Fibroblast of skin of left biceps (primary cell): ENCODE data around the gene KDM2B.
"Not testable (repeated sequence)": the region's sequence is repeated elsewhere in the genome, so short reads cannot be mapped to it uniquely, and the experiment has no call there.

ENCODE experiments used
- DNase-seq, 2 experiments: peaks; one replicate each; pipeline ENCODE4 v3.0.0-alpha.2; 2013; ENCODE audit warnings: low read depth in 2 of 2

Gene KDM2B

GRCh38 chr12:121584885-121585284, 4.1 kb upstream of the KDM2B start:
- DNase-seq: not testable (repeated sequence)

GRCh38 chr12:121583334-121583661, 2.5 kb upstream of the KDM2B start:
- DNase-seq: not testable (repeated sequence)

GRCh38 chr12:121582583-121583333, 1.9 kb upstream of the KDM2B start:
- DNase-seq: no peak

GRCh38 chr12:121581686-121582429, 1.0 kb upstream of the KDM2B start:
- no peak for DNase-seq

GRCh38 chr12:121579981-121580868, 598 bp downstream of the KDM2B start:
- no peak for DNase-seq

GRCh38 chr12:121579190-121579791, 1.5 kb downstream of the KDM2B start:
- DNase-seq: no peak

- DNase-seq: no peak
These were observed 2.3 kb downstream of the KDM2B start for GRCh38 chr12:121578230-121579189.

- no peak for DNase-seq
These were observed 3.2 kb downstream of the KDM2B start for GRCh38 chr12:121577443-121578180.

GRCh38 chr12:121576851-121577391, 3.9 kb downstream of the KDM2B start:
- DNase-seq: peak; percentile 91 to 94

GRCh38 chr12:121575952-121576625, 4.7 kb downstream of the KDM2B start:
- no peak for DNase-seq

GRCh38 chr12:121575051-121575450, 5.8 kb downstream of the KDM2B start:
- DNase-seq: no peak

- DNase-seq: no peak
These were observed 6.8 kb downstream of the KDM2B start for GRCh38 chr12:121574025-121574424.

- no peak for DNase-seq
These were observed 8.9 kb downstream of the KDM2B start for GRCh38 chr12:121571920-121572319.

- DNase-seq: no peak
These were observed 10.1 kb downstream of the KDM2B start for GRCh38 chr12:121570467-121571283.

GRCh38 chr12:121568971-121569751, 11.7 kb downstream of the KDM2B start:
- DNase-seq: no peak

GRCh38 chr12:121568518-121568917, 12.3 kb downstream of the KDM2B start:
- DNase-seq: no peak

- no peak for DNase-seq
These were observed 15.7 kb downstream of the KDM2B start for GRCh38 chr12:121565076-121565475.
